H9 (cell line): ENCODE results near the gene MRPL28. TPM values are rescaled to one million over a fixed set of nuclear protein-coding genes. Genes with fewer than 3 reads are reported as not detected.
"Not testable (repeated sequence)": the region's sequence is repeated elsewhere in the genome, so short reads cannot be mapped to it uniquely, and the experiment has no call there.

Source experiments
- DNase-seq: peaks from one replicate; pipeline ENCODE4 v3.0.0-alpha.2; 2017
- H2AFZ ChIP-seq: one replicate; pipeline ENCODE4 v1.6.1; 2013; ENCODE audit warnings: mild to moderate bottlenecking, low read length, control low read depth, moderate library complexity
- H2AK5ac ChIP-seq: 2 replicates; pipeline ENCODE4 v1.6.1; 2013; ENCODE audit warnings: low read length, control low read depth, mixed read lengths; ENCODE audit not compliant: insufficient read length
- H2BK120ac ChIP-seq: one replicate; pipeline ENCODE4 v1.6.1; 2013; ENCODE audit warnings: low read depth, mild to moderate bottlenecking, low read length, control low read depth, inconsistent platforms; ENCODE audit not compliant: poor library complexity, severe bottlenecking
- H2BK12ac ChIP-seq: 2 replicates; pipeline ENCODE4 v1.6.1; 2013; ENCODE audit warnings: low read length, control low read depth, mixed read lengths, low read depth; ENCODE audit not compliant: insufficient read length
- H2BK15ac ChIP-seq: 2 replicates; pipeline ENCODE4 v1.6.1; 2013; ENCODE audit warnings: low read depth, low read length, control low read depth
- H2BK20ac ChIP-seq: one replicate; pipeline ENCODE4 v1.6.1; 2013; ENCODE audit warnings: low read depth, mild to moderate bottlenecking, low read length, control low read depth, inconsistent platforms; ENCODE audit not compliant: poor library complexity, severe bottlenecking
- H2BK5ac ChIP-seq: 2 replicates; pipeline ENCODE4 v1.6.1; 2013; ENCODE audit warnings: low read length, control low read depth, mixed read lengths; ENCODE audit not compliant: insufficient read length
- H3K14ac ChIP-seq: 2 replicates; pipeline ENCODE4 v1.6.1; 2013; ENCODE audit warnings: low read length, control low read depth; ENCODE audit not compliant: insufficient read depth
- H3K18ac ChIP-seq: 2 replicates; pipeline ENCODE4 v1.6.1; 2013; ENCODE audit warnings: low read depth, mild to moderate bottlenecking, mixed read lengths, low read length, control low read depth; ENCODE audit not compliant: insufficient read length
- H3K23ac ChIP-seq: 2 replicates; pipeline ENCODE4 v1.6.1; 2013; ENCODE audit warnings: low read length, control low read depth, mixed read lengths, low read depth; ENCODE audit not compliant: insufficient read length
- H3K23me2 ChIP-seq: 2 replicates; pipeline ENCODE4 v1.6.1; 2013; ENCODE audit warnings: low read depth, mild to moderate bottlenecking, mixed read lengths, low read length, control low read depth; ENCODE audit not compliant: insufficient read length, poor library complexity, severe bottlenecking
- H3K27ac ChIP-seq: 2 replicates; pipeline ENCODE4 v1.5.1; 2013; ENCODE audit warnings: low read length, control low read depth, mixed read lengths, low read depth; ENCODE audit not compliant: insufficient read length
- H3K27me3 ChIP-seq: 2 replicates; pipeline ENCODE4 v1.6.1; 2013; ENCODE audit warnings: low read length, control low read depth, inconsistent platforms; ENCODE audit not compliant: insufficient read depth
- H3K4ac ChIP-seq: 2 replicates; pipeline ENCODE4 v1.6.1; 2013; ENCODE audit warnings: low read depth, mild to moderate bottlenecking, control low read depth, inconsistent platforms, low read length, moderate library complexity
- H3K4me1 ChIP-seq: 2 replicates; pipeline ENCODE4 v1.6.1; 2013; ENCODE audit warnings: low read length, control low read depth, inconsistent platforms; ENCODE audit not compliant: insufficient read depth
- H3K4me2 ChIP-seq: 2 replicates; pipeline ENCODE4 v1.6.1; 2013; ENCODE audit warnings: low read length, control low read depth, mixed read lengths; ENCODE audit not compliant: insufficient read length, insufficient read depth
- H3K56ac ChIP-seq: 2 replicates; pipeline ENCODE4 v1.6.1; 2013; ENCODE audit warnings: low read depth, mild to moderate bottlenecking, mixed read lengths, low read length, control low read depth; ENCODE audit not compliant: insufficient read length
- H3K79me1 ChIP-seq: 2 replicates; pipeline ENCODE4 v1.6.1; 2013; ENCODE audit warnings: low read depth, mild to moderate bottlenecking, moderate library complexity, low read length, control low read depth, inconsistent platforms; ENCODE audit not compliant: insufficient read depth, poor library complexity, severe bottlenecking
- H3K79me2 ChIP-seq: 2 replicates; pipeline ENCODE4 v1.6.1; 2013; ENCODE audit warnings: low read length, control low read depth, inconsistent platforms; ENCODE audit not compliant: insufficient read depth
- H3K9ac ChIP-seq: 2 replicates; pipeline ENCODE4 v1.6.1; 2013; ENCODE audit warnings: low read length, control low read depth, mixed read lengths; ENCODE audit not compliant: insufficient read length; ENCODE audit errors: extremely low read depth
- H3K9me3 ChIP-seq: one replicate; pipeline ENCODE4 v1.6.1; 2013; ENCODE audit warnings: low read depth, low read length, inconsistent platforms; ENCODE audit not compliant: control insufficient read depth
- H3T11ph ChIP-seq: one replicate; pipeline ENCODE4 v1.6.1; 2013; ENCODE audit warnings: mild to moderate bottlenecking, low read length, control low read depth, inconsistent platforms
- H4K20me1 ChIP-seq: one replicate; pipeline ENCODE4 v1.6.1; 2013; ENCODE audit not compliant: control insufficient read depth, insufficient read length, insufficient read depth
- H4K5ac ChIP-seq: 2 replicates; pipeline ENCODE4 v1.6.1; 2013; ENCODE audit warnings: low read depth, mild to moderate bottlenecking, mixed read lengths, low read length, control low read depth; ENCODE audit not compliant: insufficient read length
- H4K8ac ChIP-seq: replicated peaks from 2 replicates; pipeline ENCODE4 v1.6.1; 2013; ENCODE audit warnings: low read length, control low read depth, mixed read lengths, low read depth; ENCODE audit not compliant: insufficient read length
- H4K91ac ChIP-seq: 2 replicates; pipeline ENCODE4 v1.6.1; 2013; ENCODE audit warnings: low read depth, mild to moderate bottlenecking, moderate library complexity, mixed read lengths, low read length, control low read depth; ENCODE audit not compliant: insufficient read length
- H3K27ac Mint-ChIP-seq, 3 experiments: 2 replicates in 2 of 3; 3 replicates in 1 of 3; pipeline ENCODE4 v1.8.0; 2020 to 2021; ENCODE audit warnings: mixed read lengths in 3 of 3, mild to moderate bottlenecking in 1 of 3, moderate library complexity in 1 of 3
- H3K27me3 Mint-ChIP-seq: 2 replicates; pipeline ENCODE4 v1.8.0; 2021; ENCODE audit warnings: low read depth, mild to moderate bottlenecking, moderate library complexity, mixed read lengths
- H3K36me3 Mint-ChIP-seq, 3 experiments: 2 replicates in 2 of 3; 3 replicates in 1 of 3; pipeline ENCODE4 v1.8.0; 2020 to 2021; ENCODE audit warnings: low read depth in 3 of 3, mixed read lengths in 3 of 3; ENCODE audit not compliant: insufficient read depth in 1 of 3
- H3K4me1 Mint-ChIP-seq, 2 experiments: 2 replicates each; pipeline ENCODE4 v1.8.0; 2020; ENCODE audit warnings: mixed read lengths in 2 of 2
- H3K4me3 Mint-ChIP-seq, 2 experiments: 2 replicates in 1 of 2; 3 replicates in 1 of 2; pipeline ENCODE4 v1.8.0; 2020 to 2021; ENCODE audit warnings: mild to moderate bottlenecking in 2 of 2, mixed read lengths in 2 of 2, moderate library complexity in 1 of 2
- H3K9me3 Mint-ChIP-seq, 2 experiments: 2 replicates in 1 of 2; 3 replicates in 1 of 2; pipeline ENCODE4 v1.8.0; 2020; ENCODE audit warnings: mild to moderate bottlenecking in 2 of 2, mixed read lengths in 2 of 2, moderate library complexity in 1 of 2
- WGBS: extraction: QIAGEN DNeasy Blood & Tissue Kit; methylation state at CpG from one replicate; pipeline ENCODE4 v1.1.7; 2013; ENCODE audit warnings: missing lambda C conversion rate, low lambda C conversion rate, mixed read lengths; ENCODE audit not compliant: insufficient read length; ENCODE audit errors: extremely low coverage; 5-methylcytosine and 5-hydroxymethylcytosine counted together
- total RNA-seq: library from RNA; stranded (reverse); gene quantifications from 2 replicates; pipeline ENCODE4 v1.2.1, GENCODE V29; 2021

MRPL28 gene
- total RNA-seq, 1 experiment from 2014 or later = 154 TPM

DNA sequence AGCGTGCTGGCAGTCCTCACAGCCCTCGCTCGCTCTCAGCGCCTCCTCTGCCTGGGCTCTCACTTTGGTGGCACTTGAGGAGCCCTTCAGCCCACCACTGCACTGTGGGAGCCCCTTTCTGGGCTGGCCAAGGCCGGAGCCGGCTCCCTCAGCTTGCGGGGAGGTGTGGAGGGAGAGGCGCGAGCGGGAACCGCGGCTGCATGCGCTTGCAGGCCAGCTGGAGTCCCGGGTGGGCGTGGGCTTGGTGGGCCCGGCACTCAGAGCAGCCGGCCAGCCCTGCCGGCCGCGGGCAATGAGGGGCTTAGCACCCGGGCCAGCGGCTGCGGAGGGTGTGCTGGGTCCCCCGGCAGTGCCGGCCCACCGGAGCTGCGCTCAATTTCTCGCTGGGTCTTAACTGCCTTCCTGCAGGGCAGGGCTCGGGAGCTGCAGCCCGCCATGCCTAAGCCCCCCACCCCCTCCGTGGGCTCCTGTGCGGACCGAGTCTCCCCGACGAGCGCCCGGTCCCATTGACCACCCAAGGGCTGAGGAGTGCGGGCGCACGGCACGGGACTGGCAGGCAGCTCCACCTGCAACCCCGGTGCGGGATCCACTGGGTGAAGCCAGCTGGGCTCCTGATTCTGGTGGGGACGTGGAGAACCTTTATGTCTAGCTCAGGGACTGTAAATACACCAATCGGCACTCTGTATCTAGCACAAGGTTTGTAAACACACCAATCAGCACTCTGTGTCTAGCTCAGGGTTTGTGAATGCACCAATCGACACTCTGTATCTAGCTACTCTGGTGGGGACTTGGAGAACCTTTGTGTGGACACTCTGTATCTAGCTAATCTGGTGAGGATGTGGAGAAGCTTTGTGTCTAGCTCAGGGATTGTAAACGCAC lies 29.0 kb downstream of the MRPL28 start:
- H3K56ac ChIP-seq, H2BK5ac ChIP-seq, H2BK12ac ChIP-seq, H2BK15ac ChIP-seq, H3K9me3 Mint-ChIP-seq, H3T11ph ChIP-seq, H3K27me3 ChIP-seq, H4K20me1 ChIP-seq, H4K8ac ChIP-seq, H3K4me1 ChIP-seq, H3K23me2 ChIP-seq, H3K9ac ChIP-seq, H3K27me3 Mint-ChIP-seq, H4K5ac ChIP-seq, H2AFZ ChIP-seq, H2AK5ac ChIP-seq, H3K4me3 Mint-ChIP-seq, H2BK120ac ChIP-seq, H3K4me2 ChIP-seq, H4K91ac ChIP-seq, H3K79me1 ChIP-seq, H3K9me3 ChIP-seq, H3K27ac ChIP-seq, H3K14ac ChIP-seq, H2BK20ac ChIP-seq, H3K18ac ChIP-seq, H3K4ac ChIP-seq, H3K23ac ChIP-seq, DNase-seq: not testable (repeated sequence)
- peaks cover 43% of the 10 kb centered on the region; the same call in 1 of the 2 replicates for H3K79me2 ChIP-seq
- Mint-ChIP-seq H3K27ac (peak overlapping the region in 1 of 3 experiments; percentile 71; a peak in 1 of 7 replicates), H3K4me1 (peaks cover 12 to 13% of the 10 kb centered on the region in 2 experiments), H3K36me3 (peaks cover 33 to 52% (median 39%) of the 10 kb centered on the region in 3 experiments)
- no CpG with 5 or more reads among the region's 47 CpGs for WGBS
